Suprapubic skin (tissue), 4 donors: ENCODE data around the gene HEPN1.

Experiments used
- POLR2A ChIP-seq, 2 donors: fragments of 450-650 bp; IDR thresholded peaks; one replicate each; pipeline ENCODE4 v1.6.1; 2017; ENCODE audit warnings: antibody characterized with exemption in 2 of 2, mild to moderate bottlenecking in 2 of 2, moderate library complexity in 2 of 2
- POLR2AphosphoS5 ChIP-seq, 3 donors: sonication (generic); formaldehyde crosslinking; IDR thresholded peaks; one replicate each; pipeline ENCODE4 v1.6.1; 2017; ENCODE audit warnings: antibody characterized with exemption in 3 of 3
- TF ChIP-seq, protein P1 (sequence below), 2 donors: fragments of 200-600 bp in 1 of 2; fragments of 450-650 bp in 1 of 2; sonication (generic) in 1 of 2; IDR thresholded peaks; one replicate each; pipeline ENCODE4 v1.5.1; 2016 to 2019; ENCODE audit warnings: antibody characterized with exemption in 2 of 2, mild to moderate bottlenecking in 1 of 2, moderate library complexity in 1 of 2

DNA sequence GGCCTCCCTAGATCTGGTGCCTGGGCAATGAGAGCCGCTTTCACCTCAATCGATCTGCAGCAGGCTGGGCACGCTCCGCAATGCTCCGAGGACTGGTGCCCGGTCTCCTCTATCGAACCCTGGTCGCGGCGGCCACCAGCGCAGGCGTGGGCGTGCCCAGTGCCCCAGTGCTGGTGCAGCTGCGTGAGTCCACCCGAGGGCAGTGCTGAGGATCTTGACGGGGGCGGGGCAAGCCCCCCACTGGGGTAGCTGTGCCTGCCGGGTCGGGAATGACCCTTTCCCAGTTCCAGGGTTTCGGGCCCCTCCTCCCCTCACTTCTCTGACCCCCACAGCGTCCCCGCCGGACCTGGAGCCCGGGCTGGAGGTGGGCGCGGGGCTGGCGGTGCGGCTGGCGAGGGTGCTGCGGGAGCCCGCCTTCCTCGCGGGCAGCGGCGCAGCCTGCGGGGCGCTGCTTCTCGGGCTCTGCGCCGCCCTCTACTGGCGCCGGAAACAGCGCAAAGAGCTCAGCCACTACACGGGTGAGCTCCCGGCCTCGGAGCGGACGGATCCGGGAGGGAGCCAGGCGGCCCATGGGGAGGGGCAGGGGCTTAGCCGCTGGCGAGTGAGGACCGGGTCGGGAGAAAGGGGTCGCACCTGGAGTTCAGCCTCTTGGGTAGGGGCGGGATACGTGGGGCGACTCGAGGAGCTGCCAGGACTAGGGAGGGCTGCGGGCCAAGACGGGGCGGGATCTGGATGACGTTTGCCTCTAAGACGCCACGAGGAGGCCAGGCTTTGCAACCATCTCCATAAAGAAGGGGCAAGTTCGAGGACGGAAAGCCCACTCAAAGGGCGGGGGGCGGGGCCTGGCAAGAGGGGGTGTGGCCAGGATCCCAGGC is 42.9 kb upstream of the HEPN1 start:
- TF ChIP-seq, protein P1, sequence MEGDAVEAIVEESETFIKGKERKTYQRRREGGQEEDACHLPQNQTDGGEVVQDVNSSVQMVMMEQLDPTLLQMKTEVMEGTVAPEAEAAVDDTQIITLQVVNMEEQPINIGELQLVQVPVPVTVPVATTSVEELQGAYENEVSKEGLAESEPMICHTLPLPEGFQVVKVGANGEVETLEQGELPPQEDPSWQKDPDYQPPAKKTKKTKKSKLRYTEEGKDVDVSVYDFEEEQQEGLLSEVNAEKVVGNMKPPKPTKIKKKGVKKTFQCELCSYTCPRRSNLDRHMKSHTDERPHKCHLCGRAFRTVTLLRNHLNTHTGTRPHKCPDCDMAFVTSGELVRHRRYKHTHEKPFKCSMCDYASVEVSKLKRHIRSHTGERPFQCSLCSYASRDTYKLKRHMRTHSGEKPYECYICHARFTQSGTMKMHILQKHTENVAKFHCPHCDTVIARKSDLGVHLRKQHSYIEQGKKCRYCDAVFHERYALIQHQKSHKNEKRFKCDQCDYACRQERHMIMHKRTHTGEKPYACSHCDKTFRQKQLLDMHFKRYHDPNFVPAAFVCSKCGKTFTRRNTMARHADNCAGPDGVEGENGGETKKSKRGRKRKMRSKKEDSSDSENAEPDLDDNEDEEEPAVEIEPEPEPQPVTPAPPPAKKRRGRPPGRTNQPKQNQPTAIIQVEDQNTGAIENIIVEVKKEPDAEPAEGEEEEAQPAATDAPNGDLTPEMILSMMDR (IDR thresholded peaks at IDR 0.05): peak; percentile 7 to 86
- TF ChIP-seq POLR2A (IDR thresholded peaks at IDR 0.05) (no peak), POLR2AphosphoS5 (IDR thresholded peaks at IDR 0.05) (peak in 1 of 3 donors; percentile 41)
